GM23248 (cell line): ENCODE measurements around the gene QRFP. TPM values are rescaled to one million over a fixed set of nuclear protein-coding genes. Genes with fewer than 3 reads are reported as not detected.
"Not testable (repeated sequence)": the region's sequence is repeated elsewhere in the genome, so short reads cannot be mapped to it uniquely, and the experiment has no call there.

Experiments
- DNase-seq: peaks from one replicate; pipeline ENCODE4 v3.0.0-alpha.2; 2015
- H2AFZ ChIP-seq: fragments of 200-600 bp; sonication (generic); 2 replicates; pipeline ENCODE4 v1.6.1; 2016; ENCODE audit warnings: antibody characterized with exemption
- H3F3A ChIP-seq: fragments of 200-600 bp; sonication (generic); 2 replicates; pipeline ENCODE4 v1.6.1; 2016; ENCODE audit warnings: mild to moderate bottlenecking, antibody characterized with exemption, mixed run types; ENCODE audit not compliant: insufficient read depth
- H3K27ac ChIP-seq: fragments of 200-600 bp; sonication (generic); 2 replicates; pipeline ENCODE4 v1.5.1; 2016; ENCODE audit warnings: mild to moderate bottlenecking
- H3K27me3 ChIP-seq: fragments of 200-600 bp; sonication (generic); replicated peaks from 2 replicates; pipeline ENCODE4 v1.6.1; 2016; ENCODE audit warnings: mild to moderate bottlenecking; ENCODE audit not compliant: insufficient read depth
- H3K36me3 ChIP-seq: fragments of 200-600 bp; sonication (generic); 2 replicates; pipeline ENCODE4 v1.6.1; 2016; ENCODE audit warnings: low read depth, mild to moderate bottlenecking
- H3K4me1 ChIP-seq: fragments of 200-600 bp; sonication (generic); 2 replicates; pipeline ENCODE4 v1.6.1; 2016; ENCODE audit warnings: mild to moderate bottlenecking; ENCODE audit not compliant: insufficient read depth
- H3K4me2 ChIP-seq: fragments of 200-600 bp; sonication (generic); one replicate; pipeline ENCODE4 v1.6.1; 2016; ENCODE audit warnings: mild to moderate bottlenecking; ENCODE audit not compliant: unreplicated experiment
- H3K4me3 ChIP-seq: fragments of 200-600 bp; sonication (generic); 2 replicates; pipeline ENCODE4 v1.5.1; 2016; ENCODE audit warnings: mild to moderate bottlenecking
- H3K79me2 ChIP-seq: fragments of 200-600 bp; sonication (generic); 2 replicates; pipeline ENCODE4 v1.6.1; 2016; ENCODE audit warnings: mild to moderate bottlenecking; ENCODE audit not compliant: insufficient read depth
- H3K9ac ChIP-seq: fragments of 200-600 bp; sonication (generic); 2 replicates; pipeline ENCODE4 v1.6.1; 2016; ENCODE audit warnings: mild to moderate bottlenecking
- H3K9me2 ChIP-seq: fragments of 200-600 bp; sonication (generic); 2 replicates; pipeline ENCODE4 v1.6.1; 2016; ENCODE audit warnings: mixed run types, mild to moderate bottlenecking, moderate library complexity; ENCODE audit not compliant: insufficient read depth
- H3K9me3 ChIP-seq: fragments of 200-600 bp; sonication (generic); one replicate; pipeline ENCODE4 v1.6.1; 2017; ENCODE audit warnings: low read depth
- H4K20me1 ChIP-seq: fragments of 200-600 bp; sonication (generic); 2 replicates; pipeline ENCODE4 v1.6.0; 2016; ENCODE audit not compliant: insufficient read depth
- EZH2 ChIP-seq: fragments of 200-600 bp; sonication (generic); IDR thresholded peaks from 2 replicates; pipeline ENCODE4 v1.6.1; 2018; ENCODE audit warnings: antibody characterized with exemption, mild to moderate bottlenecking; ENCODE audit not compliant: insufficient read depth, poor library complexity, severe bottlenecking
- EZH2phosphoT487 ChIP-seq: fragments of 200-600 bp; sonication (generic); IDR thresholded peaks from 2 replicates; pipeline ENCODE4 v1.6.1; 2018; ENCODE audit warnings: antibody characterized with exemption, moderate library complexity, mild to moderate bottlenecking, low read depth; ENCODE audit not compliant: insufficient read depth
- WGBS, 2 experiments: methylation state at CpG; one replicate each; pipeline ENCODE4 v1.1.6; 2015 to 2017; ENCODE audit warnings: low lambda C conversion rate in 2 of 2, low coverage in 1 of 2; ENCODE audit errors: missing lambda C conversion rate in 2 of 2; 5-methylcytosine and 5-hydroxymethylcytosine counted together
- in situ Hi-C: fragments of 300-500 bp; cut with MboI; formaldehyde crosslinking; loops from 2 replicates; pipeline ENCODE4 v1.15.0; 2020
- polyA plus RNA-seq: library from polyadenylated mRNA; unstranded; fragments of >200 nt; fragmentation: Nextera tagmentation; extraction: Ambion mirVana; gene quantifications from 2 replicates; pipeline ENCODE4 v1.2.1, GENCODE V29; 2016
- total RNA-seq: library from RNA; depleted of rRNA; stranded (reverse); fragments of >200 nt; shearing (Covaris generic); gene quantifications from 2 replicates; pipeline ENCODE4 v1.2.3, GENCODE V29; 2014

Gene QRFP
- total and polyA plus RNA-seq, 2 experiments from 2014 or later: 0.18 TPM; not detected in 1

DNA sequence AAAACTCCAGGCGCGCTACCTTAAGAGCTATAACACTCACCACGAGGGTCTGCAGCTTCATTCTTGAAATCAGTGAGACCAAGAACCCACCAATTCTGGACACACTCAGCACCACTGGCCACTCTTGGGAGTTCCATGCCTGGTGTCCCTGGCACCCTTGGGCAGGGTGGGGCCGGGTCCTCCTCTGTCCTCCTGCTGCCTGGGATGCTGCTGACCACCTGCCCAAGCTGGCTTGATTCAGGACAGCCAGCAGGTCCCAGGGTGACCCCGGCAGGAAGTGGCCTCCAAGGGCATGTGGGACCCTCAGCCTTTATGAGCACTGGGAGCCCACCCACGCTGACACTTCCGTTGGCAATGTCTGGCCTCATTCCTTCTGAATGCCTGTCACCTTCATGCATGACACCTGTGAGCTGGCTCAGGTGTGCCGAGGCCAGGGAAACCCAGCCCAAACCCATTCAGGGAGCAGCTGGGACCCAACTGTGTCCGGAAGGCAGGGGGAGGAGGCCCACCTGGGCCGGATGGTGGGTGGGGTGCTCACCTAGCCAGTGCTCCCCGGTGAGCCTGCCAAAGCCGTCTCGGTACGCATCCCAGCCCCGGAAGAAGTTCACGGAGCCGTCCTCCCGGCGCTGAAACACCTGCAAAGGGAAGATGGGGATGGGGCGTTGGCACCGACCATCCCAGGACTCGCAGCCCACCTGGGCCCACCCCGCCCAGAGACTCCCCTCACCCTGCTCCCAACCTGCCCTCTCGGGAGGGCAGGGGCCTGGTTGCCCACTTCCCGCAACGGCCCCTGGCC is 14.8 kb upstream of the QRFP start:
- Histone ChIP-seq H3K36me3 (no peaks in the 10 kb centered on the region), H2AFZ (no peak overlapping the region), H3K9ac (no peak overlapping the region), H4K20me1 (no peaks in the 10 kb centered on the region), H3K9me3 (no peaks in the 10 kb centered on the region), H3K4me3 (no peak overlapping the region), H3F3A (peaks cover 6% of the 10 kb centered on the region; the same call in 1 of the 2 replicates), H3K79me2 (no peaks in the 10 kb centered on the region), H3K4me2 (no peak overlapping the region), H3K27me3 (no peaks in the 10 kb centered on the region), H3K27ac (no peak overlapping the region), H3K9me2 (no peaks in the 10 kb centered on the region), H3K4me1 (peaks cover 6% of the 10 kb centered on the region)
- no peak for DNase-seq
- WGBS, 2 experiments: 79 to 84% methylated on average over 14 to 23 of the region's 26 CpGs
- TF ChIP-seq EZH2: no peak
- TF ChIP-seq EZH2phosphoT487: no peak
- in situ Hi-C loops: no loop called here

DNA sequence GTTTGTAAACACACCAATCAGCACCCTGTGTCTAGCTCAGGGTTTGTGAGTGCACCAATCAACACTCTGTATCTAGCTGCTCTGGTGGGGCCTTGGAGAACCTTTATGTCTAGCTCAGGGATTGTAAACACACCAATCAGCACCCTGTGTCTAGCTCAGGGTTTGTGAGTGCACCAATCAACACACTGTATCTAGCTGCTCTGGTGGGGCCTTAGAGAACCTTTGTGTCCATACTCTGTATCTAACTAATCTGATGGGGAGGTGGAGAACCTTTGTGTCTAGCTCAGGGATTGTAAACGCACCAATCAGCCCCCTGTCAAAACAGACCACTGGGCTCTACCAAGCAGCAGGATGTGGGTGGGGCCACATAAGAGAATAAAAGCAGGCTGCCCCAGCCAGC is 14.1 kb upstream of the QRFP start:
- H3K4me1 ChIP-seq, H3F3A ChIP-seq, H4K20me1 ChIP-seq, H2AFZ ChIP-seq, H3K79me2 ChIP-seq, H3K9me2 ChIP-seq, H3K4me2 ChIP-seq, DNase-seq, H3K4me3 ChIP-seq, H3K36me3 ChIP-seq, in situ Hi-C loops, H3K9ac ChIP-seq, H3K27me3 ChIP-seq, H3K9me3 ChIP-seq, H3K27ac ChIP-seq: not testable (repeated sequence)
- 45 to 53% methylated on average over 1 of the region's 1 CpG for whole genome bisulfite sequencing, 2 experiments

DNA sequence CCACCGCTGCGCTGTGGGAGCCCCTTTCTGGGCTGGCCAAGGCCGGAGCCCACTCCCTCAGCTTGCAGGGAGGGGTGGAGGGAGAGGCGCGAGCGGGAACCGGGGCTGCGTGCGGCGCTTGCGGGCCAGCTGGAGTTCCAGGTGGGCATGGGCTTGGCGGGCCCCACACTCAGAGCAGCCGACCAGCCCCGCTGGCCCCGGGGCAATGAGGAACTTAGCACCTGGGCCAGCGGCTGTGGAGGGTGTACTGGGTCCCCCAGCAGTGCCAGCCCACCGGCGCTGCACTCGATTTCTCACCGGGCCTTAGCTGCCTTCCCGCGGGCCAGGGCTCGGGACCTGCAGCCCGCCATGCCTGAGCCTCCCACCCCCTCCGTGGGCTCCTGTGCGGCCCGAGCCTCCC is 13.4 kb upstream of the QRFP start:
- DNase-seq, H3K27me3 ChIP-seq, H3K27ac ChIP-seq, in situ Hi-C loops, H3K36me3 ChIP-seq, H3K79me2 ChIP-seq, H4K20me1 ChIP-seq, H3K9me3 ChIP-seq, H2AFZ ChIP-seq, H3K4me2 ChIP-seq, H3K9ac ChIP-seq, H3F3A ChIP-seq, H3K4me1 ChIP-seq, H3K9me2 ChIP-seq, H3K4me3 ChIP-seq: not testable (repeated sequence)
- WGBS, 2 experiments: 91 to 92% methylated on average over 23 to 25 of the region's 27 CpGs

DNA sequence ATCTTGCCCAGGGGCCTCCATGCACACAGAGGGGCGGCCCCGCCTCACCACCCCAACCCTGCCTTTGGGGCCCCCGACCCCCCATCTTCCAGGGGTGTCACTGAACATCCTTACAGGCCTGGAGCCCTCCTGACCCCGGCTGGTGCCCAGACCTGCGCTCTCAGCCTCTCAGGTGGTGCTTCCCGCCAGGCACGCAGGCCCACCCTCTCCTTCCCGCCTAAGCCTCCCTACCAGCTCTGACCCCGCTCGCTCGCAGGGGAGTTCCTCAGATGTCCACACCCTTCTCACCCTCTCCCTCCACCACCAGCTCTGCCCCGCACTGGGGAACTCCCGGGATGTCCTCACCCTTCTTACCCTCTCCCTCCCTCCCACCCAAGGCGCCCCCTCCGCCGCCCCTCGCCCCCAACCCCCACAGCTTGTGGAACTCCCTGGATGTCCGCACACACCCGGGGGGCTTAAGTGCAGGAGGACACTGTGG is 12.3 kb upstream of the QRFP start:
- TF ChIP-seq EZH2: no peak
- no peak for TF ChIP-seq EZH2phosphoT487
- H2AFZ ChIP-seq: no peak overlapping the region
- H3K9me2 ChIP-seq: no peaks in the 10 kb centered on the region
- no peak overlapping the region for H3K27ac ChIP-seq
- H3K9me3 ChIP-seq: no peaks in the 10 kb centered on the region
- H3K79me2 ChIP-seq: no peaks in the 10 kb centered on the region
- peaks cover 6% of the 10 kb centered on the region; the same call in 1 of the 2 replicates for H3F3A ChIP-seq
- H3K36me3 ChIP-seq: no peaks in the 10 kb centered on the region
- no peak overlapping the region for H3K4me2 ChIP-seq
- in situ Hi-C loops: no loop called here
- H3K4me1 ChIP-seq: peaks cover 6% of the 10 kb centered on the region
- WGBS, 2 experiments: 68 to 78% methylated on average over 9 to 19 of the region's 19 CpGs
- H3K27me3 ChIP-seq: no peaks in the 10 kb centered on the region
- H4K20me1 ChIP-seq: no peaks in the 10 kb centered on the region
- H3K9ac ChIP-seq: no peak overlapping the region
- H3K4me3 ChIP-seq: no peak overlapping the region
- no peak for DNase-seq
